Measurements from ENCODE around the gene FAM162B.
"Not testable (repeated sequence)": the region's sequence is repeated elsewhere in the genome, so short reads cannot be mapped to it uniquely, and the experiment has no call there.

Gene FAM162B

DNA sequence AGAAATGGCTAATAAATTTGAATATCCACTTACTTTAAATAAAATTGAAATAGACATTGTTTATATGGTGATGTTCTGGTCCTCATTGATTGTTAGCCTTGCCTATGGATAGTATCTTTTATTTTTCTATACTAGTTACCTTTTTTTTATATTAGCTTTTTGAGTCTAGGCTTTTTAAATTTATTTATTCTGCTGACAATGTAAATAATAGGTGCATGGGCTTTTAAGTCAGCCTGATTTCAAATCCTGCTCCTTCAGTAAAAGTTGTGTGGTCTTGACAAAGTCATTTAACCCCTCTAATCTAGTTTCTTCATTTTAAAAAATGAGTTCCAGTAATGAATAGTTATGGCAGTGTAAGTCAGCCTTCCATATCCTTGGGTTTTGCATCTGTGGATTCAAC, 38.6 kb downstream of the FAM162B start:
- H3K27ac ChIP-seq = no peak overlapping the region
- TF ChIP-seq, protein P1, sequence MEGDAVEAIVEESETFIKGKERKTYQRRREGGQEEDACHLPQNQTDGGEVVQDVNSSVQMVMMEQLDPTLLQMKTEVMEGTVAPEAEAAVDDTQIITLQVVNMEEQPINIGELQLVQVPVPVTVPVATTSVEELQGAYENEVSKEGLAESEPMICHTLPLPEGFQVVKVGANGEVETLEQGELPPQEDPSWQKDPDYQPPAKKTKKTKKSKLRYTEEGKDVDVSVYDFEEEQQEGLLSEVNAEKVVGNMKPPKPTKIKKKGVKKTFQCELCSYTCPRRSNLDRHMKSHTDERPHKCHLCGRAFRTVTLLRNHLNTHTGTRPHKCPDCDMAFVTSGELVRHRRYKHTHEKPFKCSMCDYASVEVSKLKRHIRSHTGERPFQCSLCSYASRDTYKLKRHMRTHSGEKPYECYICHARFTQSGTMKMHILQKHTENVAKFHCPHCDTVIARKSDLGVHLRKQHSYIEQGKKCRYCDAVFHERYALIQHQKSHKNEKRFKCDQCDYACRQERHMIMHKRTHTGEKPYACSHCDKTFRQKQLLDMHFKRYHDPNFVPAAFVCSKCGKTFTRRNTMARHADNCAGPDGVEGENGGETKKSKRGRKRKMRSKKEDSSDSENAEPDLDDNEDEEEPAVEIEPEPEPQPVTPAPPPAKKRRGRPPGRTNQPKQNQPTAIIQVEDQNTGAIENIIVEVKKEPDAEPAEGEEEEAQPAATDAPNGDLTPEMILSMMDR (conservative IDR thresholded peaks at IDR 0.05) = no peak
- TF ChIP-seq ZFX (IDR thresholded peaks at IDR 0.05) = no peak

DNA sequence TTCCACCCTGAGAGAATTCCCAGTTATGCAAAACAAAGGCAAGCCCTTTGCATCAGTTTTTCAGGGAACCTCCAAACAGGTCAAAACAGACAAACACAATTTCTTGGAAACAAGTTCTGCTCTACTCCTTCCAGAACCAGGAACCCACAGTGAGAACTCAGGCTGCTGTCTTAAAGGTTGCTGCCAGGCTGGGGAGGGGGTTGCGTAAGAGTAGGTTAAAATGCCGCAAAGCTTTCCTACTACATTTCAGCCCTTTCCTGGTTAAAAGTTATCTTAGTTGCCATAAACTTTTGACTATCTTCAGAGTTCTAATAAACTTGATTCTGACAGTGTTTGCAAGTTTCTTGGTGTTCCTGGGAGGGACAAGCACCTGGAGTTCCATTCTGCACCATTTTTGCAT, 50.8 kb downstream of the FAM162B start:
- TF ChIP-seq ZFX (IDR thresholded peaks at IDR 0.05) = no peak
- TF ChIP-seq, protein P1 (conservative IDR thresholded peaks at IDR 0.05) = no peak
- no peak overlapping the region for H3K27ac ChIP-seq

- no peak overlapping the region for H3K27ac ChIP-seq
- TF ChIP-seq ZFX (IDR thresholded peaks at IDR 0.05) = no peak
- TF ChIP-seq, protein P1 (conservative IDR thresholded peaks at IDR 0.05) = no peak
Observed at GRCh38 chr6:116714296-116714695, 51.2 kb downstream of the FAM162B start.

GRCh38 chr6:116705917-116706316, 59.6 kb downstream of the FAM162B start:
- TF ChIP-seq, protein P1 (conservative IDR thresholded peaks at IDR 0.05) = no peak
- no peak for TF ChIP-seq ZFX (IDR thresholded peaks at IDR 0.05)
- H3K27ac ChIP-seq = no peak overlapping the region

DNA sequence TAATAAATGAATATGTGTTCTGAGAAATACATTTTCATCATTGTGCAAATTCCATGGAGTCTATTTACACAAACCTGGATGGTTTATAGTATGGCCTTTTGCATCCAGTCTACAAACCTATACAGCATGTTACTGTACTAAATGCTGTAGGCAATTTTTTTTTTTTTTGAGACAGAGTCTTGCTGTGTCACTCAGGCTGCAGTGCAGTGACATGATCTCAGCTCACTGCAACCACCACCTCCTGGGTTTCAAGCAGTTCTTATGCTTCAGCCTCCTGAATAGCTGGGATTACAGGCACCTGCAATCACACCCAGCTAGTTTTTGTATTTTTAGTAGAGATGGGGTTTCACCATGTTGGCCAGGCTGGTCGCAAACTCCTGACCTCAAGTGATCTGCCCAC, 61.6 kb downstream of the FAM162B start:
- not testable (repeated sequence) for H3K27ac ChIP-seq

Measured in C4-2B (cell line).